Activated naive CD8-positive, alpha-beta T cell treated with anti-CD3 and anti-CD28 coated beads for 36 hours (primary cell): Measurements from ENCODE around the gene PHKG1. TPM values are rescaled to one million over a fixed set of nuclear protein-coding genes. Genes with fewer than 3 reads are reported as not detected.
"Not testable (repeated sequence)": the region's sequence is repeated elsewhere in the genome, so short reads cannot be mapped to it uniquely, and the experiment has no call there.

Experiments
- DNase-seq: peaks from one replicate; pipeline ENCODE4 v3.0.0; 2021
- H3K27ac Mint-ChIP-seq: one replicate; pipeline ENCODE4 v1.8.0; 2022; ENCODE audit warnings: mild to moderate bottlenecking, moderate library complexity, mixed read lengths
- H3K27me3 Mint-ChIP-seq: one replicate; pipeline ENCODE4 v1.8.0; 2022; ENCODE audit warnings: mild to moderate bottlenecking, mixed read lengths
- H3K36me3 Mint-ChIP-seq: one replicate; pipeline ENCODE4 v1.8.0; 2021; ENCODE audit warnings: mild to moderate bottlenecking, mixed read lengths
- H3K4me1 Mint-ChIP-seq: one replicate; pipeline ENCODE4 v1.8.0; 2021; ENCODE audit warnings: mixed read lengths
- H3K4me3 Mint-ChIP-seq: one replicate; pipeline ENCODE4 v1.8.0; 2022; ENCODE audit warnings: mild to moderate bottlenecking, moderate library complexity, mixed read lengths
- H3K9me3 Mint-ChIP-seq: one replicate; pipeline ENCODE4 v1.8.0; 2022; ENCODE audit warnings: mixed read lengths
- total RNA-seq, 2 experiments: library from RNA; stranded (reverse); gene quantifications; one replicate each; pipeline ENCODE4 v1.2.3, GENCODE V29; 2021

Gene PHKG1
- total RNA-seq, 2 experiments from 2014 or later = 1.1 to 1.3 TPM

DNA sequence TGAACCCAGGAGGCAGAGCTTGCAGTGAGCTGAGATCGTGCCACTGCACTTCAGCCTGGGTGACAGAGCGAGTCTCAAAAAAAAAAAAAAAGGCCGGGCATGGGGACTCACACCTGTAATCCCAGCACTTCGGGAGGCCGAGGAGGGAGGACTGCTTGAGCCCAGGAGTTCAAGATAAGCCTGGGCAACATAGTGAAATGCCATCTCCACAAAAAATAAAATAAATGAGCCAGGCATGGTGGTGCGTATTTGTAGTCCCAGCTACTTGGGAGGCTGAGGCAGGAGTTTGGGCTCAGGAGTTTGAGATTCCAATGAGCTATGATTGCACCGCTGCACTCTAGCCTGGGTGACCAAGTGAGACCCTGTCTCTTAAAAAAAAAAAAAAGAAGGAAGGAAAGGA, 60.2 kb downstream of the PHKG1 start:
- not testable (repeated sequence) for H3K27me3 Mint-ChIP-seq, H3K4me3 Mint-ChIP-seq, H3K4me1 Mint-ChIP-seq, DNase-seq, H3K27ac Mint-ChIP-seq, H3K9me3 Mint-ChIP-seq
- peaks cover 14% of the 10 kb centered on the region for H3K36me3 Mint-ChIP-seq

DNA sequence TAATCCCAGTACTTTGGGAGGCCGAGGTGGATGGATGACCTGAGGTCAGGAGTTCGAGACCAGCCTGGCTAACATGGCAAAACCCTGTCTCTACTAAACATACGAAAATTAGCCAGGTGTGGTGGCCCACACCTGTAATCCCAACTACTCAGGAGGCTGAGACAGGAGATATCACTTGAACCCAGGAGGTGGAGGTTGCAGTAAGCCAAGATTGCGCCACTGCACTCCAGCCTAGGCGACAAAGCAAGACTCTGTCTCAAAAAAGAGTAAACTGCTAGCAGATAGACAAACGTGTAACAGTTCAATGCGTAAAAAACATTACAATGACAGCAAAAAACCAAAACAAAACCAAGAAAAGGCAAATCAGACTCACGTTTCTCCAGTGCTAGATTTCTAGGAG, 61.2 kb downstream of the PHKG1 start:
- DNase-seq, H3K9me3 Mint-ChIP-seq, H3K4me1 Mint-ChIP-seq, H3K27me3 Mint-ChIP-seq, H3K4me3 Mint-ChIP-seq, H3K27ac Mint-ChIP-seq: not testable (repeated sequence)
- peaks cover 15% of the 10 kb centered on the region for H3K36me3 Mint-ChIP-seq

DNA sequence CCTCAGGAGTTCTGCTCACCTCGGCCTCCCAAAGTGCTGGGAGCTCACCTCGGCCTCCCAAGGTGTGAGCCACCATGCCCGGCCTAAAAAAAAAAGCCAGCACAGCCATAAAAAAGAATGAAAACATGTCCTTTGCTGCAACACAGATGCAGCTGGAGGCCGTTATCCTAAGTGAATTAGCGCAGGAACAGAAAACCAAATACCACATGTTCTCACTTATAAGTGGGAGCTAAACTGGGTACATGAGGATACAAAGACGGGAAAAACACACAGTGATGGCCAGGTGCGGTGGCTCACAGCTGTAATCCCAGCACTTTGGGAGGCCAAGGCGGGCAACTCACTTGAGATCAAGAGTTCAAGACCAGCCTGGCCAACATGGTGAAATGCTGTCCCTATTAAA, 62.4 kb downstream of the PHKG1 start:
- DNase-seq = no peak
- Mint-ChIP-seq H3K4me3 (no peak overlapping the region), H3K36me3 (peaks cover 19% of the 10 kb centered on the region), H3K4me1 (peaks cover 8% of the 10 kb centered on the region), H3K27me3 (no peaks in the 10 kb centered on the region), H3K9me3 (no peaks in the 10 kb centered on the region), H3K27ac (no peak overlapping the region)

Other genes starting within 250 kb of the PHKG1 start
- gene SEPTIN14, start 230.2 kb downstream of the PHKG1 start, total RNA-seq = not detected
- 1 to 10 TPM; 1.4 to 2.0 TPM for gene ZNF713, start 205.5 kb downstream of the PHKG1 start, total RNA-seq
- gene MRPS17, start 141.1 kb downstream of the PHKG1 start, total RNA-seq = 10 to 100 TPM; 40.0 to 40.2 TPM
- 10 to 100 TPM; 47.0 to 47.2 TPM for gene NIPSNAP2, start 128.4 kb downstream of the PHKG1 start, total RNA-seq
- gene PSPH, start 41.5 kb downstream of the PHKG1 start, total RNA-seq = 10 to 100 TPM; 36.3 to 38.3 TPM
- 100 to 1,000 TPM; 340 TPM for gene CCT6A, start 41.2 kb downstream of the PHKG1 start, total RNA-seq
- gene SUMF2, start 28.7 kb downstream of the PHKG1 start, total RNA-seq = 100 to 1,000 TPM; 124 to 129 TPM
- 100 to 1,000 TPM; 690 to 696 TPM for gene CHCHD2, start 13.5 kb upstream of the PHKG1 start, total RNA-seq
- not detected for gene NUPR2, start 23.5 kb upstream of the PHKG1 start, total RNA-seq